ENCODE results near the gene CAPG. TPM values are rescaled to one million over a fixed set of nuclear protein-coding genes. Genes with fewer than 3 reads are reported as not detected.
A peak's percentile ranks its signal among the peaks of the same experiment; 100 is the strongest.

Gene CAPG
- total RNA-seq, 1 donor: 56.6 TPM

DNA sequence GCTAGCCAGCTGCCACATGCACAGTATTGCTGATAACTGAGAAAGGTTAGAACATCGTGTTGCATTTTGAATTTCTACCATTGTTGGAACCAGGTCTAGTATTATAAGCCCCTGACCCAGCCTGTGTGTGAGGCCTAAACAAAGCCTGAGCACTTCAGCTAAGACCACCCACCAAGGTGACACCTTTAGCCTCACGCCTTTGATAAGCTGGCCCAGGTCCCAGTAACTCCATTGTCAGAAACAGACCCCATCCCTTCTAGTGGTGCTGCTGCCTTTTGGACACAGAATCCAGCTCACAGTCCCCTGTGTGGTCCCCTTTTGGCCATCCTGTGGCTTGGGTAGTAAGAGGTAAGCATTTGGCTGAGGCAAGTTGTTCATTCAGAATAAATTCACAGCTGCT is 54.0 kb downstream of the CAPG start:
- no peak for DNase-seq (ENCODE audit: low read depth)
- no peak overlapping the region for H3K4me3 ChIP-seq (ENCODE audit: low read depth, low read length)
- TF ChIP-seq, protein P1, sequence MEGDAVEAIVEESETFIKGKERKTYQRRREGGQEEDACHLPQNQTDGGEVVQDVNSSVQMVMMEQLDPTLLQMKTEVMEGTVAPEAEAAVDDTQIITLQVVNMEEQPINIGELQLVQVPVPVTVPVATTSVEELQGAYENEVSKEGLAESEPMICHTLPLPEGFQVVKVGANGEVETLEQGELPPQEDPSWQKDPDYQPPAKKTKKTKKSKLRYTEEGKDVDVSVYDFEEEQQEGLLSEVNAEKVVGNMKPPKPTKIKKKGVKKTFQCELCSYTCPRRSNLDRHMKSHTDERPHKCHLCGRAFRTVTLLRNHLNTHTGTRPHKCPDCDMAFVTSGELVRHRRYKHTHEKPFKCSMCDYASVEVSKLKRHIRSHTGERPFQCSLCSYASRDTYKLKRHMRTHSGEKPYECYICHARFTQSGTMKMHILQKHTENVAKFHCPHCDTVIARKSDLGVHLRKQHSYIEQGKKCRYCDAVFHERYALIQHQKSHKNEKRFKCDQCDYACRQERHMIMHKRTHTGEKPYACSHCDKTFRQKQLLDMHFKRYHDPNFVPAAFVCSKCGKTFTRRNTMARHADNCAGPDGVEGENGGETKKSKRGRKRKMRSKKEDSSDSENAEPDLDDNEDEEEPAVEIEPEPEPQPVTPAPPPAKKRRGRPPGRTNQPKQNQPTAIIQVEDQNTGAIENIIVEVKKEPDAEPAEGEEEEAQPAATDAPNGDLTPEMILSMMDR (IDR thresholded peaks at IDR 0.05; ENCODE audit: insufficient read depth, low read depth, low read length): no peak

GRCh38 chr2:85355521-85355920 is 54.6 kb downstream of the CAPG start:
- peak overlapping the region; percentile 88 for H3K4me3 ChIP-seq (ENCODE audit: low read depth, low read length)
- TF ChIP-seq, protein P1 (IDR thresholded peaks at IDR 0.05; ENCODE audit: insufficient read depth, low read depth, low read length): no peak
- DNase-seq (ENCODE audit: low read depth): no peak

DNA sequence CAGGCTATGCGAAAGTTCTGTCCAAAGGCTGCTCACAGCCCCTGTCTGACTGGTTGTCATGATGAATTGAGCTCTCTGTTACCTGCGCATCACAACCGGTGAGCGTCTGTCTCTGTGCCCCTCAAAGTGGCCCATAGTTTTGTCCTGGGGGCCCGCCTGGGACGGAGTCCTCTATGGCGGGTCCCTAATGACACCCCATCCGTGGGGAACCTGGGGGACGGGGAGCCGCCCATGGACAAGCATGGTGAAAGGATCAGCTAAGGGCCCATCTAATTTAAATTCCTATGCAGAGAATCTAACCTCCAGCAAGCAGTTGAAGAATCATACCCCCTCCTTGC is 55.1 kb downstream of the CAPG start:
- TF ChIP-seq, protein P1 (IDR thresholded peaks at IDR 0.05; ENCODE audit: insufficient read depth, low read depth, low read length): no peak
- H3K4me3 ChIP-seq (ENCODE audit: low read depth, low read length): peak overlapping the region; percentile 88
- DNase-seq (ENCODE audit: low read depth): no peak

GRCh38 chr2:85354286-85355072 is 55.7 kb downstream of the CAPG start, which contains the start of the genes ELMOD3 and RETSAT:
Gene ELMOD3 (plus strand): TSS chr2:85354769. CDS start chr2:85357199, 2,430 bp downstream.
Gene RETSAT (minus strand): TSS chr2:85354528. CDS start chr2:85354507, 21 bp downstream.
- TF ChIP-seq, protein P1 (IDR thresholded peaks at IDR 0.05; ENCODE audit: insufficient read depth, low read depth, low read length): no peak
- peak; percentile 100 for DNase-seq (ENCODE audit: low read depth)
- peak within 1 kb of the TSS; percentile 88 for H3K4me3 ChIP-seq (ENCODE audit: low read depth, low read length)

- peak overlapping the region; percentile 88 for H3K4me3 ChIP-seq (ENCODE audit: low read depth, low read length)
- DNase-seq (ENCODE audit: low read depth): peak; percentile 55
- TF ChIP-seq, protein P1 (IDR thresholded peaks at IDR 0.05; ENCODE audit: insufficient read depth, low read depth, low read length): no peak
These were observed 56.3 kb downstream of the CAPG start for GRCh38 chr2:85353876-85354285.

DNA sequence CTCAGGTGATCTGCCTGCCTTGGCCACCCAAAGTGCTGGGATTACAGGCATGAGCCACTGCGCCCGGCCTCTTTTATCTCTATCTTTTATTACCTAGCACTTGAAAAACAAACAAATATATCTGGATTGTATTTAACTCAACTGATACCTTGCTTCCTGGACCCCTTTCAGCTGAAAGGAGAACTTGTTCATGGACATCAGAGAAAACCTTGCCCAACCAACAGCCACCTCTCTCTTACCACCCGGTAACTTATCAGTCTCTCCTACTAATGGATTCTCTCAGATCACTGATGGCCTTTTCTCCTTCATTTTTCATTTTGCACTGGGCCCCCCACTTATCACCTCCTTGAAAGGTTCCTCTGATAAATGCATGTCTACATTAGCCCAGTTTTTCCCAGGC is 62.6 kb downstream of the CAPG start:
- TF ChIP-seq, protein P1 (IDR thresholded peaks at IDR 0.05; ENCODE audit: insufficient read depth, low read depth, low read length): no peak
- DNase-seq (ENCODE audit: low read depth): no peak
- no peak overlapping the region for H3K4me3 ChIP-seq (ENCODE audit: low read depth, low read length)

Small RNA genes within 50 kb of the gene (small RNA-seq; reads per million reads assigned to genes)
- not detected for gene AC062037.1
- gene AC062037.2: not detected
- gene RF00019: not detected
- not detected for gene RN7SL113P
- not detected for gene RN7SL251P

Other genes with a start within 250 kb of the CAPG start
- gene TGOLN2, start 82.4 kb downstream of the CAPG start, total RNA-seq: 119 and 131 TPM in 2 replicates
- gene RETSAT, start 55.8 kb downstream of the CAPG start, total RNA-seq: 45.1 and 56.1 TPM in 2 replicates
- gene ELMOD3, start 55.6 kb downstream of the CAPG start, total RNA-seq: 15.8 and 19.4 TPM in 2 replicates
- 0.43 TPM in 1 of 2 replicates, not detected in the other for gene SH2D6, start 8.3 kb upstream of the CAPG start, total RNA-seq
- gene MAT2A, start 128.8 kb upstream of the CAPG start, total RNA-seq: 113 and 124 TPM in 2 replicates
- 35.8 and 51.4 TPM in 2 replicates for gene GGCX, start 151.1 kb upstream of the CAPG start, total RNA-seq
- gene VAMP8, start 167.2 kb upstream of the CAPG start, total RNA-seq: 2.2 and 3.5 TPM in 2 replicates
- 18.1 and 22.9 TPM in 2 replicates for gene VAMP5, start 174.1 kb upstream of the CAPG start, total RNA-seq
- 130 and 221 TPM in 2 replicates for gene RNF181, start 185.4 kb upstream of the CAPG start, total RNA-seq
- 8.6 and 10.6 TPM in 2 replicates for gene TMEM150A, start 192.3 kb upstream of the CAPG start, total RNA-seq
- 16.4 and 26.8 TPM in 2 replicates for gene C2orf68, start 201.7 kb upstream of the CAPG start, total RNA-seq
- 39.6 and 41.9 TPM in 2 replicates for gene USP39, start 205.8 kb upstream of the CAPG start, total RNA-seq